ENCODE results near the gene MARVELD3. TPM values are rescaled to one million over a fixed set of nuclear protein-coding genes. Genes with fewer than 3 reads are reported as not detected.

Gene MARVELD3
- total and polyA plus RNA-seq, 2 of the 8 experiments (the other 6 are each of a cell fraction or from before 2014, with no cell fraction given): 18.0 to 34.8 TPM

- no peak for TF ChIP-seq ATF2 (IDR thresholded peaks at IDR 0.05; ENCODE audit: low read length)
- TF ChIP-seq CHD7 (IDR thresholded peaks at IDR 0.05; ENCODE audit: insufficient replicate concordance, low read length): no peak
- no peak for TF ChIP-seq SIN3A (conservative IDR thresholded peaks at IDR 0.05 in 1 of 2, IDR thresholded peaks at IDR 0.05 in 1 of 2; ENCODE audit: low read depth in 1 of 2, low read length in 2 of 2)
- no peak for TF ChIP-seq KDM5A (IDR thresholded peaks at IDR 0.05; ENCODE audit: low read length)
- no peak for TF ChIP-seq NANOG (IDR thresholded peaks at IDR 0.05; ENCODE audit: insufficient read depth, low read depth, low read length, poor library complexity, severe bottlenecking)
Observed at GRCh38 chr16:71600822-71601221, 25.2 kb upstream of the MARVELD3 start (continued).

Data from H1 (cell line).